Measurements from ENCODE around the gene CADPS2.

Gene CADPS2

GRCh38 chr7:122886357-122887081, at the start of gene CADPS2:
Gene CADPS2 (minus strand): TSS chr7:122886460. CDS start chr7:122886337, 123 bp downstream.
- peak; percentile 52 for DNase-seq

GRCh38 chr7:122935620-122936019, 49.4 kb upstream of the CADPS2 start:
- no peak for DNase-seq

- no peak for DNase-seq
These were observed 33.5 kb upstream of the CADPS2 start for GRCh38 chr7:122919643-122920181.

GRCh38 chr7:122914812-122915211, 28.6 kb upstream of the CADPS2 start:
- DNase-seq, result no peak

GRCh38 chr7:122913608-122914007, 27.3 kb upstream of the CADPS2 start:
- no peak for DNase-seq

GRCh38 chr7:122902751-122903495, 16.7 kb upstream of the CADPS2 start:
- DNase-seq, result no peak

- no peak for DNase-seq
These were observed 15.0 kb upstream of the CADPS2 start for GRCh38 chr7:122901250-122901649.

- no peak for DNase-seq
These were observed 10.2 kb upstream of the CADPS2 start for GRCh38 chr7:122896509-122896908.

- DNase-seq, result no peak
These were observed 7.2 kb upstream of the CADPS2 start for GRCh38 chr7:122893486-122893885.

- DNase-seq, result no peak
These were observed 2.9 kb upstream of the CADPS2 start for GRCh38 chr7:122889116-122889515.

GRCh38 chr7:122887848-122888247, 1.6 kb upstream of the CADPS2 start:
- no peak for DNase-seq

GRCh38 chr7:122887198-122887597, 938 bp upstream of the CADPS2 start:
- DNase-seq, result peak; percentile 15

- DNase-seq, result no peak
These were observed 490 bp downstream of the CADPS2 start for GRCh38 chr7:122885583-122886356.

- peak; percentile 89 for DNase-seq
These were observed 2.1 kb downstream of the CADPS2 start for GRCh38 chr7:122884186-122884585.

GRCh38 chr7:122883049-122883680, 3.1 kb downstream of the CADPS2 start:
- no peak for DNase-seq

- DNase-seq, result no peak
These were observed 4.9 kb downstream of the CADPS2 start for GRCh38 chr7:122881324-122881723.

GRCh38 chr7:122869260-122869659, 17.0 kb downstream of the CADPS2 start:
- DNase-seq, result no peak

GRCh38 chr7:122867471-122867980, 18.7 kb downstream of the CADPS2 start:
- no peak for DNase-seq

GRCh38 chr7:122864838-122865237, 21.4 kb downstream of the CADPS2 start:
- no peak for DNase-seq

- DNase-seq, result no peak
These were observed 22.2 kb downstream of the CADPS2 start for GRCh38 chr7:122864016-122864415.

- DNase-seq, result no peak
These were observed 27.9 kb downstream of the CADPS2 start for GRCh38 chr7:122858320-122858719.

- DNase-seq, result no peak
These were observed 35.7 kb downstream of the CADPS2 start for GRCh38 chr7:122850528-122850927.

- no peak for DNase-seq
These were observed 36.3 kb downstream of the CADPS2 start for GRCh38 chr7:122849957-122850328.
